SU-DHL-6 (cell line): ENCODE measurements around the gene TNXB.

Source experiments
- CTCF ChIP-seq: fragments of 200-600 bp; sonication (generic); IDR thresholded peaks from one replicate; pipeline ENCODE4 v1.5.1; 2017; ENCODE audit warnings: antibody characterized with exemption, mild to moderate bottlenecking, low read length, moderate library complexity; ENCODE audit not compliant: insufficient read depth, poor library complexity, severe bottlenecking
- EZH2phosphoT487 ChIP-seq: fragments of 200-600 bp; sonication (generic), shearing (Covaris generic); conservative IDR thresholded peaks from 2 replicates; pipeline ENCODE4 v1.6.1; 2018; ENCODE audit warnings: mild to moderate bottlenecking, antibody characterized with exemption, low read length, moderate library complexity, mixed read lengths

- TF ChIP-seq CTCF: no peak
- TF ChIP-seq EZH2phosphoT487: no peak
Measured at GRCh38 chr6:32123681-32124080, 14.5 kb upstream of the TNXB start.
